Tibial artery (tissue), 4 donors: ENCODE measurements around the gene SPNS2.

Experiments
- DNase-seq, 2 donors: peaks; one replicate each; pipeline ENCODE4 v3.0.0-alpha.2; 2019
- H3K27ac ChIP-seq, 2 donors: fragments of 200-600 bp; sonication (generic) in 1 of 2; 1 replicate in 1 of 2; 2 replicates in 1 of 2; pipeline ENCODE4 v1.5.1; 2018 to 2019; ENCODE audit warnings: mild to moderate bottlenecking in 1 of 2
- H3K27me3 ChIP-seq, 2 donors: fragments of 200-600 bp; sonication (generic) in 1 of 2; one replicate each; pipeline versions ENCODE4 v1.5.1 to v1.6.0; 2016 to 2019
- H3K36me3 ChIP-seq, 3 donors: fragments of 200-600 bp; sonication (generic) in 2 of 3; one replicate each; pipeline ENCODE4 v1.5.1; 2016 to 2019; ENCODE audit warnings: mild to moderate bottlenecking in 2 of 3
- H3K4me1 ChIP-seq, 4 donors: fragments of 200-600 bp; sonication (generic) in 2 of 4; 1 replicate in 3 of 4; 2 replicates in 1 of 4; pipeline ENCODE4 v1.5.1; 2016 to 2019
- H3K4me3 ChIP-seq, 2 donors: fragments of 200-600 bp; sonication (generic) in 1 of 2; 1 replicate in 1 of 2; 2 replicates in 1 of 2; pipeline ENCODE4 v1.5.1; 2018 to 2019; ENCODE audit warnings: mild to moderate bottlenecking in 2 of 2
- H3K9me3 ChIP-seq, 3 donors: fragments of 200-600 bp; sonication (generic) in 1 of 3; one replicate each; pipeline ENCODE4 v1.5.1; 2016 to 2019
- CTCF ChIP-seq, 2 experiments: fragments of 200-600 bp in 1 of 2; fragments of 450-650 bp in 1 of 2; IDR thresholded peaks; one replicate each; pipeline ENCODE4 v1.5.1; 2017 to 2019; ENCODE audit warnings: antibody characterized with exemption in 2 of 2, mild to moderate bottlenecking in 1 of 2, moderate library complexity in 1 of 2
- intact Hi-C: fragments of 100-400 bp; cut with DNase I; formaldehyde crosslinking; loops from one replicate; pipeline ENCODE4 v1.15.0; 2023; ENCODE audit warnings: low total_unique reads

The SPNS2 gene

GRCh38 chr17:4498461-4499397 is at the start of gene SPNS2:
SPNS2 (plus strand) TSS chr17:4498881; CDS start chr17:4499048, 167 bp downstream.
- H3K27me3 ChIP-seq, result peaks cover 0 to 35% of the 10 kb centered on the region in 2 donors
- no peaks in the 10 kb centered on the region for H3K36me3 ChIP-seq
- intact Hi-C loops, result loop anchor here (5.0 kb wide), 1 partner anchor 54 kb away; no protein-coding TSS in a partner anchor
- DNase-seq, result peak; percentile 45 to 78
- H3K4me3 ChIP-seq, result peak within 1 kb of the TSS; percentile 40 to 55
- no peak for TF ChIP-seq CTCF (IDR thresholded peaks at IDR 0.05)
- H3K9me3 ChIP-seq, result no peaks in the 10 kb centered on the region
- H3K27ac ChIP-seq, result peak within 1 kb of the TSS; percentile 70 to 82
- H3K4me1 ChIP-seq, result peaks cover 0 to 41% (median 32%) of the 10 kb centered on the region in 4 donors

- Histone ChIP-seq H3K27ac (no peak overlapping the region), H3K9me3 (no peaks in the 10 kb centered on the region), H3K27me3 (no peaks in the 10 kb centered on the region), H3K4me1 (peaks cover 0 to 3% (median 1%) of the 10 kb centered on the region in 4 donors), H3K4me3 (no peak overlapping the region), H3K36me3 (no peaks in the 10 kb centered on the region)
- intact Hi-C loops, result no loop called here
- TF ChIP-seq CTCF (IDR thresholded peaks at IDR 0.05), result no peak
- no peak for DNase-seq
Observed at GRCh38 chr17:4449736-4450135, 48.9 kb upstream of the SPNS2 start.

- DNase-seq, result no peak
- intact Hi-C loops, result no loop called here
- peaks cover 0 to 3% (median 0%) of the 10 kb centered on the region in 4 donors for H3K4me1 ChIP-seq
- no peak for TF ChIP-seq CTCF (IDR thresholded peaks at IDR 0.05)
- H3K27ac ChIP-seq, result no peak overlapping the region
- no peaks in the 10 kb centered on the region for H3K36me3 ChIP-seq
- no peaks in the 10 kb centered on the region for H3K27me3 ChIP-seq
- H3K9me3 ChIP-seq, result no peaks in the 10 kb centered on the region
- H3K4me3 ChIP-seq, result no peak overlapping the region
Observed at GRCh38 chr17:4450710-4451316, 47.9 kb upstream of the SPNS2 start.

- H3K4me1 ChIP-seq, result peaks cover 0 to 3% (median 0%) of the 10 kb centered on the region in 4 donors
- DNase-seq, result no peak
- H3K36me3 ChIP-seq, result no peaks in the 10 kb centered on the region
- H3K9me3 ChIP-seq, result no peaks in the 10 kb centered on the region
- H3K4me3 ChIP-seq, result no peak overlapping the region
- H3K27ac ChIP-seq, result no peak overlapping the region
- H3K27me3 ChIP-seq, result no peaks in the 10 kb centered on the region
- TF ChIP-seq CTCF (IDR thresholded peaks at IDR 0.05), result no peak
- intact Hi-C loops, result no loop called here
Observed at GRCh38 chr17:4453812-4454591, 44.7 kb upstream of the SPNS2 start.

- DNase-seq, result no peak
- no peak overlapping the region for H3K4me3 ChIP-seq
- no peak overlapping the region for H3K27ac ChIP-seq
- intact Hi-C loops, result no loop called here
- peaks cover 0 to 8% (median 8%) of the 10 kb centered on the region in 3 donors for H3K9me3 ChIP-seq
- no peaks in the 10 kb centered on the region for H3K27me3 ChIP-seq
- TF ChIP-seq CTCF (IDR thresholded peaks at IDR 0.05), result no peak
- no peaks in the 10 kb centered on the region for H3K36me3 ChIP-seq
- H3K4me1 ChIP-seq, result no peaks in the 10 kb centered on the region
Observed at GRCh38 chr17:4460661-4461060, 38.0 kb upstream of the SPNS2 start.
